ENCODE measurements around the gene GPC3. TPM values are rescaled to one million over a fixed set of nuclear protein-coding genes. Genes with fewer than 3 reads are reported as not detected.

The GPC3 gene
- total RNA-seq, 6 experiments from 2014 or later: not detected

DNA sequence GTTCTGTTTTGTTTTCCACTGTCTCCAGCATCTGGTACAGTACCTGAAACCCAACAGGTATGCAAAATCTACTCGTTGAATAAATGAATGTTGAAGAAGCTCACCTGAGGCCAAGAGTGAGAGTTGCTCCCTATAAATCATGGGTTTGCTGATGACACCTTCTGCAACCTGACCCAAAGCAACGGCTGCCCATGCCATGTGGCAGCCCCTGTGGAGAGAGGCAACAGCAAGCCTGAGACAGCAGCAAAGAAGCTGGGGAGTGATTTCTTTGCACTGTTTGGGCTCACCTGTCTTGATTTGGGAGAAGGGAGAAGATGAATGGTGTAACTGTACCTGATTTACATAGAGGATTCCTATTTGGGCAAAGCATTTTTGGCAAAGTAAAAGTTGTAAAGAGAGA is 450.3 kb downstream of the GPC3 start:
- Mint-ChIP-seq H3K4me3 (no peak overlapping the region), H3K27me3 (ENCODE audit: insufficient read depth) (no peaks in the 10 kb centered on the region), H3K9me3 (peaks cover 7% of the 10 kb centered on the region; the same call in 1 of the 2 replicates), H3K27ac (no peak overlapping the region), H3K4me1 (ENCODE audit: low read depth) (no peaks in the 10 kb centered on the region), H3K36me3 (ENCODE audit: low read depth) (no peaks in the 10 kb centered on the region)
- no peak for DNase-seq
- TF ChIP-seq, protein P1, sequence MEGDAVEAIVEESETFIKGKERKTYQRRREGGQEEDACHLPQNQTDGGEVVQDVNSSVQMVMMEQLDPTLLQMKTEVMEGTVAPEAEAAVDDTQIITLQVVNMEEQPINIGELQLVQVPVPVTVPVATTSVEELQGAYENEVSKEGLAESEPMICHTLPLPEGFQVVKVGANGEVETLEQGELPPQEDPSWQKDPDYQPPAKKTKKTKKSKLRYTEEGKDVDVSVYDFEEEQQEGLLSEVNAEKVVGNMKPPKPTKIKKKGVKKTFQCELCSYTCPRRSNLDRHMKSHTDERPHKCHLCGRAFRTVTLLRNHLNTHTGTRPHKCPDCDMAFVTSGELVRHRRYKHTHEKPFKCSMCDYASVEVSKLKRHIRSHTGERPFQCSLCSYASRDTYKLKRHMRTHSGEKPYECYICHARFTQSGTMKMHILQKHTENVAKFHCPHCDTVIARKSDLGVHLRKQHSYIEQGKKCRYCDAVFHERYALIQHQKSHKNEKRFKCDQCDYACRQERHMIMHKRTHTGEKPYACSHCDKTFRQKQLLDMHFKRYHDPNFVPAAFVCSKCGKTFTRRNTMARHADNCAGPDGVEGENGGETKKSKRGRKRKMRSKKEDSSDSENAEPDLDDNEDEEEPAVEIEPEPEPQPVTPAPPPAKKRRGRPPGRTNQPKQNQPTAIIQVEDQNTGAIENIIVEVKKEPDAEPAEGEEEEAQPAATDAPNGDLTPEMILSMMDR (IDR thresholded peaks at IDR 0.05): no peak

DNA sequence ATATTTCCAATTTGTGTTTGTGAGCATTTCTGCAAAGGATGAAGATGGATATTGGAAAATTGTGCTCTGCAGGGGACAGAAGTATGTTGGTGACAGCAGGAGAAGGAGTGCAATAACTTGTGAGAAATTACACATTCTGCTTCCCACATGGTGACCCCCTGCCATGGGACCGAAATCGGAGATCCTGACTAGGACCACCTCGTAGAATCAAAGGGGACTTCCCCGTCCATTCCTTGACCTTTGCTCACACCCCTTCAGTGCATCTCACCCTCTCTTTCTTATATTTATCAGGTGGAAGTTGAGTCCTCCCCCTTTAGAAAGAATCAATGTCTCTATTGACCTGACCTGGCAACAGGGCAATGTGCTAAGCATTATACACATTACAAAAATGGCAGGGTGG is 451.2 kb downstream of the GPC3 start:
- H3K4me1 Mint-ChIP-seq (ENCODE audit: low read depth): no peaks in the 10 kb centered on the region
- no peak for DNase-seq
- no peaks in the 10 kb centered on the region for H3K36me3 Mint-ChIP-seq (ENCODE audit: low read depth)
- no peak overlapping the region for H3K4me3 Mint-ChIP-seq
- H3K27me3 Mint-ChIP-seq (ENCODE audit: insufficient read depth): no peaks in the 10 kb centered on the region
- H3K27ac Mint-ChIP-seq: no peak overlapping the region
- peaks cover 7% of the 10 kb centered on the region; the same call in 1 of the 2 replicates for H3K9me3 Mint-ChIP-seq
- TF ChIP-seq, protein P1 (IDR thresholded peaks at IDR 0.05): no peak

DNA sequence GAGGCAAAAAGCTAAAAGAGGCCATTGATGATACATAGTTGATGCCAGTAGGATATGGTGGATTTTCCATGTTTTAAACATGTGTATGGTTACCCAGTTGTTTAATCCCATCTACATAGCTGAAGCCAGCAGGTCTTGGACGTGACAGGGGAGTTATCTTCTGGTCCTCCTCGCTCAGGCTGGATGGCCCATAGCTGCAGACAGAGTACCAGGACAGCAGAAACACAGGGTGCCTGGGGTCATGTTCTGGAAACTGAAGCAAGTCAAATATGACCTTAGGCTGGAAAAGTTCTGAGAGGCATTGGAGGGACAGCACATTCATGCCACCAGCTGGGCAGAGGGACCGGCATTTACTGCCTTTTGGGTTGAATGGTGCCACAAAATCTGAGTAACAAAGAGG is 452.1 kb downstream of the GPC3 start:
- Mint-ChIP-seq H3K9me3 (peaks cover 7% of the 10 kb centered on the region; the same call in 1 of the 2 replicates), H3K36me3 (ENCODE audit: low read depth) (no peaks in the 10 kb centered on the region), H3K4me1 (ENCODE audit: low read depth) (no peaks in the 10 kb centered on the region), H3K27me3 (ENCODE audit: insufficient read depth) (no peaks in the 10 kb centered on the region), H3K27ac (no peak overlapping the region), H3K4me3 (no peak overlapping the region)
- TF ChIP-seq, protein P1 (IDR thresholded peaks at IDR 0.05): no peak
- no peak for DNase-seq

DNA sequence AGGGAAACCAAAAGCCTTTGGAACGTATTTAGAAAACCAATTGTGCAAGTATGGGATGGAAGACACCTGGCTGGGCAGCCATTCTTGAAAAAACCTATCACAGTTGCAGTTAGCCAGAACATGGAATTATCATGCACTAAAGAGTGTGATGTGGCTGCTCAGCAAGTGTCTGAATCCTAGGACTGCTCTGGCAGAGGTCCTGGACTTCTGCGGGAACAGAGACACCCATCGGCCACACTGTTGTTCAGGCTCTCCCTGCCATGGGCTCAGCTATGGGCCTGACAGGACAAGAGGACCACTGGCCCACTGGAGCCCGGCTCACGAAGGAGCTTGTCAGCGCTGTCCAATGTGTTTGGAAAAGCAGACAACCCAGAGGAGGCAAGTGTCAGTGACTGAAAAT is 454.4 kb downstream of the GPC3 start:
- Mint-ChIP-seq H3K4me3 (no peak overlapping the region), H3K36me3 (ENCODE audit: low read depth) (no peaks in the 10 kb centered on the region), H3K27ac (no peak overlapping the region), H3K4me1 (ENCODE audit: low read depth) (no peaks in the 10 kb centered on the region), H3K27me3 (ENCODE audit: insufficient read depth) (no peaks in the 10 kb centered on the region), H3K9me3 (0 out of 2 replicates have a peak, but pooled peaks cover 3% of the 10 kb centered on the region)
- DNase-seq: no peak
- TF ChIP-seq, protein P1 (IDR thresholded peaks at IDR 0.05): no peak

DNA sequence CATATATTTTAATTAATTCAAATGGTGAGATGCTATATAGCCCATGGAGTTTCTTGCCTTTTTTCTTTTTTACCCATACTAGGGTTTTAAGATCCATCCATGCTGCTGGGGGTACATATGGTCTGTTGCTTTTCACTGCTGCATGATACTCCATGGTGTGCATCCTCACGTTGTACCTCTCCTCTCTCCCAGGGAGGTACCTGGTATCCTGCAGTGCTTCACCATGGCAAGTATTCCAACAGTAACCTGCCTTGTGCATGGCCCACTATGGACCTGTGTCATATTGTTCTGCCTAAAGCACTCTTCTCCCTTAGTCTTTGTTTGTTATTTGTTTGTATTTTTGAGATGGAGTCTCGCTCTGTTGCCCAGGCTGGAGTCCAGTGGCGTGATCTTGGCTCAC is 455.8 kb downstream of the GPC3 start:
- TF ChIP-seq, protein P1 (IDR thresholded peaks at IDR 0.05): no peak
- H3K27ac Mint-ChIP-seq: no peak overlapping the region
- H3K4me1 Mint-ChIP-seq (ENCODE audit: low read depth): no peaks in the 10 kb centered on the region
- no peak overlapping the region for H3K4me3 Mint-ChIP-seq
- no peaks in the 10 kb centered on the region for H3K36me3 Mint-ChIP-seq (ENCODE audit: low read depth)
- H3K9me3 Mint-ChIP-seq: no peaks in the 10 kb centered on the region
- no peaks in the 10 kb centered on the region for H3K27me3 Mint-ChIP-seq (ENCODE audit: insufficient read depth)
- no peak for DNase-seq

DNA sequence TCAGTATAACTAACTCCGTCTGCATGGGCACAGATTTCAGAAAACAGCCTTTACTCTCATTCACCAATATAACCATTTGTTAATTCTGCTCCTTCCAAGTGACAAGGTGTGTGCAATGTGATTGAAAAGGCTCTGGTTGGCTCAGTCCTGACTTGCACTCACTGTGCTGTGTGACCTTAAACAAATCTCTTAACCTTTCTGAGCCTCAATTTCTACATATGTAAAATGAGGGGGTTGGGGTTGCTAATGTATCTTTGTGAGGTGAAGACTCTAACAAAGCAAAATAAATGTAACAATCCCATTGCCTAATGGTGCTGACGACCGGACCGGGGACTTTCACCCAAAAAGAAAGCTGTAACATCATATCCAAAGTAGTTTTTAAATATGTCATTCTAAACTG is 457.6 kb downstream of the GPC3 start:
- Mint-ChIP-seq H3K27me3 (ENCODE audit: insufficient read depth) (no peaks in the 10 kb centered on the region), H3K9me3 (no peaks in the 10 kb centered on the region), H3K4me1 (ENCODE audit: low read depth) (no peaks in the 10 kb centered on the region), H3K36me3 (ENCODE audit: low read depth) (no peaks in the 10 kb centered on the region), H3K4me3 (no peak overlapping the region), H3K27ac (no peak overlapping the region)
- TF ChIP-seq, protein P1 (IDR thresholded peaks at IDR 0.05): no peak
- DNase-seq: no peak
